Mucosa of descending colon (tissue), 3 donors: ENCODE results near the gene TMEM39A. TPM values are rescaled to one million over a fixed set of nuclear protein-coding genes. Genes with fewer than 3 reads are reported as not detected.

Source experiments
- ATAC-seq: fragments of 200-7000 bp; cut with Tn5 transposase; one replicate; pipeline ENCODE4 v1.9.1; 2020; ENCODE audit warnings: mild to moderate bottlenecking, moderate library complexity
- DNase-seq, 3 donors: peaks; one replicate each; pipeline ENCODE4 v3.0.0-alpha.2; 2020
- H3K36me3 ChIP-seq: fragments of 200-600 bp; one replicate; pipeline ENCODE4 v1.8.0; 2021; ENCODE audit warnings: low read depth, mild to moderate bottlenecking
- H3K4me1 ChIP-seq: fragments of 200-600 bp; one replicate; pipeline ENCODE4 v1.8.0; 2021; ENCODE audit warnings: low read depth, mild to moderate bottlenecking
- H3K4me3 ChIP-seq: fragments of 200-600 bp; one replicate; pipeline ENCODE4 v1.8.0; 2021; ENCODE audit warnings: mild to moderate bottlenecking
- H3K9me3 ChIP-seq: fragments of 200-600 bp; one replicate; pipeline ENCODE4 v1.8.0; 2021; ENCODE audit warnings: mild to moderate bottlenecking
- intact Hi-C, 2 donors: fragments of 100-400 bp; cut with DNase I in 1 of 2; cut with micrococcal nuclease in 1 of 2; formaldehyde crosslinking; loops; one replicate each; pipeline versions ENCODE4 v1.11.0 to v1.11.1; 2022; cut with DNase I, micrococcal nuclease
- total RNA-seq, 3 donors: library from RNA; stranded (reverse); fragmentation: NEBNext Ultra II Directional in 2 of 3; extraction: Animal tissue kit (Norgen Biotek cat#: 25700) in 2 of 3; gene quantifications; one replicate each; pipeline versions ENCODE4 v1.2.1 to v1.2.4, GENCODE V29; 2021 to 2023
- TF ChIP-seq, protein P1 (sequence below): fragments of 200-600 bp; IDR thresholded peaks from one replicate; pipeline ENCODE4 v1.8.0; 2022; ENCODE audit warnings: antibody characterized with exemption, mild to moderate bottlenecking
- donor health status: DM: no; HTN: no; CAD: no; lungs with moderate emphysema.
- donor health status: DM: no; HTN: no; CAD: no.
- donor health status: DM: no; HTN: yes; CAD: no.

TMEM39A gene
- total RNA-seq, 3 donors from 2014 or later = 24.0 to 32.2 (median 26.5) TPM

DNA sequence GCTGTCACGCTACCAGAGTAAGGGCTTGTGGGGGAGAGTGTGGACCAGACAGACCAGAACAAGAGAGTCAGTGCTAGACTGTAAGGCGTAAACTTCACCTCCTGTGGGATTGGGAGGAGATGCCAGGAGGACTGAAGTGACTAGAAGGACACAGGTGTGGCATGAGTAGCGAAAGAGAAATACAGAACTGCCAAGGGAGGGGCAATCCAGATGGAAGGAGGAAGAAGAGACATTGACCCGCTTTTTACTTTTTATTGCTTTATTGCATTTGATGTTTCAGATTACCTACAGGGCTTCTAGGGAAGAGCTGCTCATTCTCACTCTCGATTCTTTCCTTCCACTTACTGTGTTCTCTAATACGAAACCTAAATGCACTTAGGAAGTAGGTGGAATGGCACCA is 7.5 kb upstream of the TMEM39A start:
- Histone ChIP-seq H3K4me1 (peaks cover 24% of the 10 kb centered on the region), H3K36me3 (no peaks in the 10 kb centered on the region), H3K4me3 (no peak overlapping the region), H3K9me3 (no peaks in the 10 kb centered on the region)
- ATAC-seq (peak; percentile 80), DNase-seq (peak in 1 of 3 donors; percentile 54)
- intact Hi-C loops = no loop called here
- TF ChIP-seq, protein P1, sequence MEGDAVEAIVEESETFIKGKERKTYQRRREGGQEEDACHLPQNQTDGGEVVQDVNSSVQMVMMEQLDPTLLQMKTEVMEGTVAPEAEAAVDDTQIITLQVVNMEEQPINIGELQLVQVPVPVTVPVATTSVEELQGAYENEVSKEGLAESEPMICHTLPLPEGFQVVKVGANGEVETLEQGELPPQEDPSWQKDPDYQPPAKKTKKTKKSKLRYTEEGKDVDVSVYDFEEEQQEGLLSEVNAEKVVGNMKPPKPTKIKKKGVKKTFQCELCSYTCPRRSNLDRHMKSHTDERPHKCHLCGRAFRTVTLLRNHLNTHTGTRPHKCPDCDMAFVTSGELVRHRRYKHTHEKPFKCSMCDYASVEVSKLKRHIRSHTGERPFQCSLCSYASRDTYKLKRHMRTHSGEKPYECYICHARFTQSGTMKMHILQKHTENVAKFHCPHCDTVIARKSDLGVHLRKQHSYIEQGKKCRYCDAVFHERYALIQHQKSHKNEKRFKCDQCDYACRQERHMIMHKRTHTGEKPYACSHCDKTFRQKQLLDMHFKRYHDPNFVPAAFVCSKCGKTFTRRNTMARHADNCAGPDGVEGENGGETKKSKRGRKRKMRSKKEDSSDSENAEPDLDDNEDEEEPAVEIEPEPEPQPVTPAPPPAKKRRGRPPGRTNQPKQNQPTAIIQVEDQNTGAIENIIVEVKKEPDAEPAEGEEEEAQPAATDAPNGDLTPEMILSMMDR = no peak

DNA sequence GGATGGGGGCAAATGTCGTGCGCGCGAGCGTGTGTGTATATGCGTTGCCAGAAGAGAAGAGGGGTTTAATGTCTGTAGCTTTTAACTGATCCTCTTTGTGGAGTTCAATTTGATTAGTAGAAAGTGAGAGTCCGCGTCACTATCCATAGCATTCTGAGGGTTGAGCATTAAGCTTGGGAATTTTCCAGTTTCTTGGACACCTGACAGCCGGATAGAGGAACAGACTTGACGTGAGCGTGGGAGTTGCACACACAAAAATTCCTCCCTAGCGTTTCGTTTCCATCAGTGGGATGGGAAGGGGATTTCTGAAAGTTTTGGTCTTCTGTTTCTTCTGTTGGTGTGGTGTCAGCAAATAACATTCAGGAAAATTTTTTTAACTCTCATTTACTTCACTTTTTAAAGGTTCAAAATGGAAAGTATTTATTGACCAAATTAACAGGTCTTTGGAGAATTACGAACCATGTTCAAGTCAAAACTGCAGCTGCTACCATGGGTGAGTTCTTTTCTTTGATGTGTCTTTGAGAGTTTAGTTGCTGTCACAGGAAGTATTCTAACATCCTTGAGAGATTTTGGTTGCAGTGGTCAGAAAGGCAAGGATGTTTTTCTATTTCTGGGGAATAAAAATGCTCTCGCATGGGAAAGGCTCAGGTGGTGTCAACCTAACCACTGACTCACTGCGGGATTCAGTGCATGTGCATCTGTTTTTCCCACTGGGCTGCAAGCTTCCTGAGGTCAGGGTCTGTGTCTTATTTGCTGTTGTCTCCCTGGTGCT is 6.2 kb upstream of the TMEM39A start:
- no peak for DNase-seq

DNA sequence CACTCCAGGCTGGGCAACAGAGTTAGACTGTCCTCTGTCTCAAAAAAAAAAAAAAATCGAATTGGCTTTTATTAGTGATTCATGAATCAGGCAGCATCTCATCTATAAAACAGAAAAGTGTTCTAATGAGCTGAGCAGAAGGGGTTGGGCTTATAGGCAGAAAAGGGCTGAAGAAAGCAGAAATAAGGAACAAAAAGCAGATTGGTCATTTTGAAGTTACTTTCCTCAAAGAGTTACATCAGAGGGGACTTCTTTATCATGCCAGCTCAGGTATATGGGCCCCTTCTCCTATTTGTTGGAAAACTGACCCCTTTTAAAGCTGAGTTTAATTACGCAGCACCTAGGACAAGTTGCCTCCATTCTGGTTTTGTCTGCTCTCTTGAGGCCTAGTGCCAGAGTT is 4.6 kb upstream of the TMEM39A start:
- Histone ChIP-seq H3K36me3 (no peaks in the 10 kb centered on the region), H3K4me1 (peaks cover 28% of the 10 kb centered on the region), H3K4me3 (no peak overlapping the region), H3K9me3 (no peaks in the 10 kb centered on the region)
- intact Hi-C loops = no loop called here
- DNase-seq (no peak), ATAC-seq (no peak)
- TF ChIP-seq, protein P1 = no peak

More for the DNA sequence above, 6.2 kb upstream of the TMEM39A start:
- Histone ChIP-seq H3K4me1 (peaks cover 24% of the 10 kb centered on the region), H3K9me3 (no peaks in the 10 kb centered on the region), H3K4me3 (peak overlapping the region; percentile 98), H3K36me3 (no peaks in the 10 kb centered on the region)
- intact Hi-C loops = no loop called here
- peak; percentile 4 for ATAC-seq
- TF ChIP-seq, protein P1 = no peak

DNA sequence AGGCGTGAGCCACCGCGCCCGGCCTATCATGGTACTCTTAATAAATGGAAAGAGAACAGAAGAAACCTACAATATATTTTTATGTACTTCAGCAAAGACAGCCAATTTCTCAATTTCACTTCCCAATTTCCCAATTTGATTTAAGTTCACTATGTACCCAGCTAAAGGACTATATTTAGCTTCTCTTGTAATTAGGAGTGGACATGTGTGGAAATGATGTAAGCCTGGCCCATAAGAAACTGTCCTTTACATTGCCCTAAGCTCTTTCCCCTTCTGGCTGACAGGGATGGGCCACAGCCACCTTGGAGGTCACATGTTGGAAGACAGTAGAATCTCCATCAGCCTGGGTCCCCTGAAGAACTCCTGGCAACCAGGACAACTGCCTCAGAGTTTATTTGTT is 6.2 kb downstream of the TMEM39A start:
- H3K36me3 ChIP-seq = no peaks in the 10 kb centered on the region
- H3K4me3 ChIP-seq = no peak overlapping the region
- intact Hi-C loops = no loop called here
- DNase-seq = no peak
- no peaks in the 10 kb centered on the region for H3K9me3 ChIP-seq
- TF ChIP-seq, protein P1 = no peak
- no peak for ATAC-seq
- peaks cover 9% of the 10 kb centered on the region for H3K4me1 ChIP-seq

DNA sequence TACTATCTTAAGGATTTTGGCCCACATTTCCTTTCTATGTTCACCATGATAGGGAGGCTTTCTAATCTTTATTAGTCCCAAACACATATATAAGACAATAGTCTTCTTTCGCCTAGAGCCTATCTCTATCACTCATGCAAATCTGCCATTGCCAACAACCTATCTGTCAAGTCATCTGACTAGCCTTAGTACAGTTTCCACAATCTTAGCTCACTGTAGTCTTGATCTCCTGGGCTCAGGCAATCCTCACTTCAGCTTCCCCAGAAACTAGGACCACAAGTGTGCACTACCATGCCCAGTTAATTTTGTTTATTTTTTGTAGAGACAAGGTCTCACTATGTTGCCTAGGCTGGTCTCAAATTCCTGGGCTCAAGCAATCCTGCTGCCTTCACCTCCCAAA is 6.9 kb downstream of the TMEM39A start:
- H3K9me3 ChIP-seq = no peaks in the 10 kb centered on the region
- peaks cover 1% of the 10 kb centered on the region for H3K4me1 ChIP-seq
- no peak overlapping the region for H3K4me3 ChIP-seq
- no peak for ATAC-seq
- TF ChIP-seq, protein P1 = no peak
- DNase-seq = no peak
- intact Hi-C loops = no loop called here
- H3K36me3 ChIP-seq = no peaks in the 10 kb centered on the region
